ENCODE results near the gene CAMK2G.
"Not testable (repeated sequence)": the region's sequence is repeated elsewhere in the genome, so short reads cannot be mapped to it uniquely, and the experiment has no call there.

Gene CAMK2G

DNA sequence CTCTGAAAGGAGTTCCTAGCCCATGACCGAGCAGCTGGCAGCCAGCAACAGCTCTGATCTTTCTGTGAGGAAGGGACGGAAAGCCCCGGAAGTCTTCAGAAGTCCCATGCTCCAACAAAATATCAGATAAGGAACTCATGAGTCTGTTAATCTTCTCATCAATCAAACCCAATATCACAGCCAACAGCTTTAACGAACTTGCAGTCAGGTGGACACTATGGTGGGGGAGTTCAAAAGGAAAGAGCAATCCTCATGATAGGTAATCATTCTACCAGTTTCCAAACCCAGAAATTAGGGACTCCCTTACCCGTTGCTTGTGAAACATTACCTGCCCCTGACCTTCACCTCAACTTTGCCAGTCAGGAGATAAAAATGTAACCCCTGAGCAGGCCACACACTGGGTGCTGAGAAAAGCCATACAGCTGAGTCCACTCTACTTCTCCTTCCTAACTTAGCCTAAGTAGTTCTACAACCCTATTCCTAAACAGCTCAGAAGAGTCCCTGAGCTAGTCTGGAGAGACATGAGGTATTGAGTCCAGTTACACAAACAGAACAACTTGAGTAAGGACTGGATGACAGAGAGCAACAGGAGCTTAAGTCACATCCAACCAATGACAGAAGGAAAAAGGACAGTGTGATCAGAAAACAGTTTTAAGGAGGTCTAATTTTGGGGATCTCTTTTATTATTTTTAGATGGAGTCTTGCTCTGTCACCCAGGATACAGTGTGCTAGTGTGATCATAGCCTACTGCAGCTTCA lies 65.1 kb downstream of the CAMK2G start:
- no peak for DNase-seq

DNA sequence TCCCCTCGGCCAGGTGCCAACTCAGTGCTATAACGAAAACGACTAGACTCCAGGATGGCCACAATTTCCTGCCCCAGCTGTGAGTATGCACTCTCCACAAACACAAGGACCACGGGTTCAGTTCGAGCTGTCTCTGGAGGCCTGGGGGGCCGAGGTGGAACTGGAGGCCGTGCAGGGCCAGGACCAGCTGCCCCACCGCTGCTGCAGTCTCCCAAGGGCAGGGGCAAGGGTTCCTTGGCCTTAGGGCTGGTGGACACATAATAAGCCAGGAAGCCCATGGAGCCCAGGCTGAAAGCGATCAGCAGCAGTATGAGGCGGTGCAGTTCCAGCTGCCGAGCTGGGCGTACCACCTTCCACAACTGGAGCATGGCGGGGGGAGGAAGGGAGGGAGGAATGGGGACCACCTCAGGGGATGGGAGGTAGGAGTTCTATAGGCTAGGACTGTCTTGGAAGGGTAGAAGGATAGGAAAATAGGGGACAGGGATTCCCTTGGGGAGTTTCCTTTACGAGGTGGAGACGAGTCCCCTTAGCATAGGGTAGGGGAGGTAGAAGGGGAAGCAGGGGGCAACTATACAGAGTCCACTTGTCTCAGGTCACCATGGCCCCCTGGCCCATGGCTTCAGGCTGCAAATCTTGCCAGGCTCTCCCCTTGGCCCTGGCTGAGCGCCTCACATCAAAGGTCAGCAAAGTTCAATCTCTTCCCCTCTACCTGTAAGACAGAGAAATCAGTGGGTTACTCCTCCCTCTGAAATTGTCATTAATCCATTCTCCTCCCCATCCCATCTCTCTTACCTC lies 66.1 kb downstream of the CAMK2G start:
- DNase-seq = no peak

DNA sequence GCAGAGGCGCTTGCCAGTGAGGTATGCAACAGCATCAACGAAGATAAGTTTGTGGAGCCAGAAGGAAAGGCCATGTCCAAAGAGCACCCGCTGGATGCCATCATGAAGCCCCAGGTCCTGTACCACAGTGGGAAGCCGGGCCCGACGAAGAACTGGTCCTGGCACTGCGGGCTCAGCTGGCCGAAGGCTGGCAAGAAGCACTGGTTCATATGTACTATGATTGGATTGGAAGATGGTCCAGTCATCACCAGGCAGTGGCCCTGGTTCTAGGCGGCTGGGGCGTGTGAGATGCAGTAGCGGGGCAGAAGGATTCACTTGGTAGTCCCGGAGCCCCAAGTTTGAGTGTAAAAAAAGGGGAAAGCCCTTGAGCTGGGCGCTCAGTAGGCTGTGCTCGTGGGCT lies 66.9 kb downstream of the CAMK2G start:
- no peak for DNase-seq

DNA sequence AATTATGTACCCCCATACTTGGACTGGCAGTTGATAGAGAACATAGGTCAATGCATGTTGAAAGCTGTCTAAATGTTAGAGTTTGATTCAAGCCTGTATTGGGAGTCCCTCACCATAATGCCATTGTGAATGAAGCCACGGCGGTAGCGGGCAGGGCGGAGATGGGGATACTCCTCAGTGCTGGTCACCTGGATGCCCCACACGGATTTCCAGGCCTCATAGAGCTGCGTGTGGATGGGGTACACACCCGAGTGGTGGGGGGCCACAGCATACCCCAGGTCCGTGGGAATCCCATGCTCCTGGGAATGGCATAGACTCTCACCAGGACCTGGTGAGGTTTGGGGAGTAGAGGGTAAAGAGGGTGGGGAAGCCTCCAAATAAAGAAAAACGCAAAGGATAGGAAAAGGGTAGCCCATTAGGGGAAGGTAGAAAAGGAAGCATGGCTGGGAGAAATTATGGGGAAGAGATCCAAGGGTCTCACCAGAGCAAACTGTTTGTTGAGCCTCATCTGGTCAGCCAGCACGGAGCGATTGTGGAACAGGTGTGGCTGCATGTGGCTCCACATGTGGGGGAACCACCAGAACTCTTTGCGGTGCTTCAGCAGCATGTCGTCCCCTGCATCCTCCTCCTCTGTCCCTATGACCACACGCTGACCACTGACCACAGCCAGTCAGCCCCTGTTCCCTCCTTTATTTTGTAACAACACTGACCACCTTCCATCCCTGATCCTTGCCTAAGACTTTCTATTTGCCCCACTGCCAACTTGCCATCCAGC lies 68.0 kb downstream of the CAMK2G start:
- DNase-seq = no peak

DNA sequence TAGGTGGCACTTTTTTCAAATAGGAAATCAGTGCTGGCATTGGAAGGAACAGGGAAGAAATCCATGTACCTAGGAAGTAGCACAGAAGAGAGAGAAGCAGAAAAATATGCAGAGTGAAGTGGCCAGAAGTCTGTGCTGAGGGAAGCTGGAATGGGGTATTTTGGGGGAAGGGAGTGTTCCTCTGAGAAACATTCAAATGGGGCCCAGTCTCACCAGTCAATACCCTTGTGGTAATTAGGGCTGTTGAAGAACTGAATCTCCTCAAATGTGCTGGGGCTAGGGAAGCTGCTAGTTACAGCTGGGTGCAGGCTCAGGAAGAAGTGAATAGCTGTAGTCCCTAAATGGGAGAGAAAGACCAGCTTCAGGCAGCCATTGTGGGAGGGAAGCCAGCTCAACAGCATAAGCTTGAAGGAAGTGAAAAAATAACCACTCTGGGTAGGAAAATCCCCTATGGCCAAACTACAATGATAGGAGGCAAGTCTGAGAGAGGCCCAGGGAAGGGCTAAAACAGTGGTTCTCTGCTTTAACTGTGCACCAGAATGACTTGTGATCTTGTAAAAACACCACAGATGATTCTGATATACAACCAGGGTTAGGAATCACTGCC lies 70.6 kb downstream of the CAMK2G start:
- no peak for DNase-seq

- DNase-seq = no peak
Observed at GRCh38 chr10:73802276-73802991, 71.9 kb downstream of the CAMK2G start.

DNA sequence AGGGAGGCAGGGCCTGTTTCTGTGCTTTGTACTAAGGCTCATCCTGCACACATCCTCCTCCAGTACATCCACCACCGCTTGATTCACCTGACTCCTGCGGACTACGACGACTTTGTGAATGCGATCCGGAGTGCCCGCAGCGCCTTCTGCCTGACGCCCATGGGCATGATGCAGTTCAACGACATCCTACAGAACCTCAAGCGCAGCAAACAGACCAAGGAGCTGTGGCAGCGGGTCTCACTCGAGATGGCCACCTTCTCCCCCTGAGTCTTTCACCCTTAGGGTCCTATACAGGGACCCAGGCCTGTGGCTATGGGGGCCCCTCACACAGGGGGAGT lies 73.1 kb downstream of the CAMK2G start:
- no peak for DNase-seq

DNA sequence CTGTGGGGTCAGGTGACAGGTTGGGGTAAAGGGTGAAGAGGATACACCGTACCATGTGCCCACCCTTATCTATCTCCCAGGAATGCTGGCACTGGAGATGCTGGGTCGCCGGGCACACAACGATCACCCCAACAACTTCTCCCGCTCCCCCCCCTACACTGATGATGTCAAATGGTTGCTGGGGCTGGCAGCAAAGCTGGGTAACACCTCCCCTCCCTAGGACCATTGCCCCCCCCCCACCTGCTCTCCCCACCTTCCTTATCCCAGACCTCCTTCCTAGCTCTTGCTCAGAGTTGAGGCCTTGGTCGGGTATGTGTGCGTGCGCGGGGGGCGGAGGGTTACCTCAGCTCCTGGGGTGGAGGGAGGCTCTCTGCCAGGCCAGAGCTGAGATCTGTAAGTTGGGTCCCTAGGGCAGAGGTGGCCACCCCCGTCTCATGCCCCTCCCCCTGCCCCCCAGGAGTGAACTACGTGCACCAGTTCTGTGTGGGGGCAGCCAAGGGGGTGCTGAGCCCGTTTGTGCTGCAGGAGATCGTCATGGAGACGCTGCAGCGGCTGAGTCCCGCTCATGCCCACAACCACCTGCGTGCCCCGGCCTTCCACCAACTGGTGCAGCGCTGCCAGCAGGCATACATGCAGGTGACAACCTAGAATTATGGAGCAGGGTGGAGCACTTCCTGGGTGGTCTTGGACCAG lies 73.6 kb downstream of the CAMK2G start:
- DNase-seq = no peak

GRCh38 chr10:73799899-73800559 lies 74.3 kb downstream of the CAMK2G start:
- DNase-seq = no peak

DNA sequence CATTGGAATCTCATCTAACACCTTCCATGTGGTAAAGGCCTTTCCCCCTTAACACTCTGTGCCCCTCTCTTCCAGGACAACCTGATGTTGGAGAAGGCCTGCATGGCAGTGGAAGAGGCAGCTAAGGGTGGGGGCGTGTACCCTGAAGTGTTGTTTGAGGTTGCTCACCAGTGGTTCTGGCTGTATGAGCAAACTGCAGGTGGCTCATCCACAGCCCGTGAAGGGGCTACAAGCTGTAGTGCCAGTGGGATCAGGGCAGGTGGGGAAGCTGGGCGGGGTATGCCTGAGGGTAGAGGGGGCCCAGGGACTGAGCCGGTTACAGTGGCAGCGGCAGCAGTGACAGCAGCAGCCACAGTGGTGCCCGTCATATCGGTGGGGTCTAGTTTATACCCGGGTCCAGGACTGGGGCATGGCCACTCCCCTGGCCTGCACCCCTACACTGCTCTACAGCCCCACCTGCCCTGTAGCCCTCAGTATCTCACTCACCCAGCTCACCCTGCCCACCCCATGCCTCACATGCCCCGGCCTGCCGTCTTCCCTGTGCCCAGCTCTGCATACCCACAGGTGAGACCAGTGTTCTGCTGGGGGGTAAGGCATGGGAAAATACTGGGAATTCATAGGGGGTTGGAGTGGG lies 75.3 kb downstream of the CAMK2G start:
- DNase-seq = no peak

DNA sequence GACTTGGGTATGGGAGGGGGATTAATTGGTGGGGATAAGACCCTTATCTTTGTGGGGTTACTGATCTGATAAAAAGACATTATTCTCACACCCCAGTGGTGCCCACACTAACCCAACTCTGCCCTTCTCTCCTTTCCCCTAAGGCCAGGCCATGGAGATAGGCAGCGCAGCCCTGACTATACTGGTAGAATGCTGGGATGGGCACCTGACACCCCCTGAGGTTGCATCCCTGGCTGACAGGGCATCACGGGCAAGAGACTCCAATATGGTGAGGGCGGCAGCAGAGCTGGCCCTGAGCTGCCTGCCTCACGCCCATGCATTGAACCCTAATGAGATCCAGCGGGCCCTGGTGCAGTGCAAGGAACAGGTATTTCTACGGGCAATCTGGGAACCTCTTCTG lies 76.3 kb downstream of the CAMK2G start:
- no peak for DNase-seq

- DNase-seq = no peak
Observed at GRCh38 chr10:73797324-73798025, 76.9 kb downstream of the CAMK2G start.

- no peak for DNase-seq
Observed at GRCh38 chr10:73796766-73797165, 77.6 kb downstream of the CAMK2G start.

DNA sequence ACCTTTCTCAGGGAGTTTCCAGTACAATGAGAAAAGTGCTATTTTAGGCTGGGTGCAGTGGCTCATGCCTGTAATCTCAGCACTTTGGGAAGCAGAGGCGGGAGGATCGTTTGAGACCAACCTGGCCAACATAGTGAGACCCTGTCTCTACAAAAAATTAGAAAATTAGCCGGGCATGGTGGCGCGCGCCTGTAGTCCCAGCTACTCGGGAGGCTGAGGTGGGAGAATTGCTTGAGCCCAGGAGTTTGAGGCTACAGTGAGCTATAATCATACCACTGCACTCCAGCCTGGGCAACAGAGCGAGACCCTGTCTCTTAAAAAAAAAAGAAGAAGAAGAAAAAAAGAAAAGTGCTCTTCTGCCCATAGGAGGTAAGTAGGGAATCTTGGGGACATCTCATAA lies 78.3 kb downstream of the CAMK2G start:
- not testable (repeated sequence) for DNase-seq

DNA sequence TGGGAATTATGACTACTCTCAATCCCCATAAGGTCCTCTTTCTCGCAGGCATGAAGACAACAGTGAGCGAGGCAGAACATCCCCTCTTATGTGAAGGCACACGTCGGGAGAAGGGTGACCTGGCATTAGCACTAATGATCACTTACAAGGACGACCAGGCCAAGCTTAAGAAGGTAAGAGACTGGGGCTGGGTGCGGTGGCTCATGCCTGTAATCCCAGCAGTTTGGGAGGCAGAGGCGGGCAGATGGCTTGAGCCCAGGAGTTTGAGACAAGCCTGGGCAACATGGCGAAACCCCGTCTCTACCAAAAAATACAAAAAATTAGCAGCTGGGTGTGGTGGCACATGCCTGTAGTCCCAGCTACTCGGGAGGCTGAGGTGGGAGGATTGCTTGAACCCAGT lies 78.9 kb downstream of the CAMK2G start:
- not testable (repeated sequence) for DNase-seq

DNA sequence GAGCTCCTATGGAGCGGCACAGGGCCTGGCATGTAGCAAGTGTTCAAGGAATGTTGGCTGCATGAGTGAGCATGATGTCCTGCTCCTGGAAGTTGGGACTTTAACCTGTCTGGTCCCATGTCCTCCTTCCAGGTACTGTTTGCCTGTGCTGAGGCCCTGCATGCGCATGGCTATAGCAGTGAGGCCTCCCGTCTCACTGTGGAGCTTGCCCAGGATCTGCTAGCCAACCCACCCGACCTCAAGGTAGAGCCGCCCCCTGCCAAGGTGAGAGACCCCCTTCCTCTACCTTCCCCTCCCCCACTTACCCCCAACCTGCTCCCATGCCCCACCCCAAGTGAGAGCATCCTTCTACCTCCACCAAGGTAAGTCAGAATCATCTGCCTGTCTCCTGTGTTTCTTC lies 80.9 kb downstream of the CAMK2G start:
- no peak for DNase-seq

GRCh38 chr10:73791871-73792400 lies 82.4 kb downstream of the CAMK2G start:
- no peak for DNase-seq

DNA sequence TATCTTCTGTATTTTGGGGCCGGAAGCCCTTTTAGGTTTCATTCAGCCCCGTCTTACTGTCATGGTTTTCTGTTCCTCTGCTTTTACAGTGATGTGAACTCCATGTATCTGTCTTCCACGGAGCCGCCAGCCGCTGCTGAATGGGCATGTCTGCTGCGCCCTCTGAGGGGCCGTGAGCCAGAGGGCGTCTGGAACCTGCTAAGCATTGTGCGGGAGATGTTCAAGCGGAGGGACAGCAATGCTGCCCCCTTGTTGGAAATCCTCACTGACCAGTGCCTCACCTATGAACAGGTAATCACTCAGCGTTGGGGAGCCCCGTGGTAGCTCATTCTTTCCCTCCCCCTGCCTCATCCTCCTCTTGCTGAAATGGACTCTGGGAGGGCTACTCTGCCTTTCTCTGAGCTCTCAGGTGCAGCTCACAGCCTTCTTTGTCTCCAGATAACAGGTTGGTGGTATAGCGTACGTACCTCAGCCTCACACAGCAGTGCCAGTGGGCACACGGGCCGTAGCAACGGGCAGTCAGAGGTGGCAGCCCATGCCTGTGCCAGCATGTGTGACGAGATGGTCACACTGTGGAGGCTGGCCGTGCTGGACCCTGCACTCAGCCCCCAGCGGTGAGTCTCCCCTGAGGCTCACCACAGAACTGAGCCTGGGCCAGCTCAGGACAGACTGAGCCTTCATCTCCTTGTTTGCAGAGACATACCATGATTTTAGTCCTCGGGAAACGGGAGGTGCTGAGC lies 83.3 kb downstream of the CAMK2G start:
- no peak for DNase-seq

DNA sequence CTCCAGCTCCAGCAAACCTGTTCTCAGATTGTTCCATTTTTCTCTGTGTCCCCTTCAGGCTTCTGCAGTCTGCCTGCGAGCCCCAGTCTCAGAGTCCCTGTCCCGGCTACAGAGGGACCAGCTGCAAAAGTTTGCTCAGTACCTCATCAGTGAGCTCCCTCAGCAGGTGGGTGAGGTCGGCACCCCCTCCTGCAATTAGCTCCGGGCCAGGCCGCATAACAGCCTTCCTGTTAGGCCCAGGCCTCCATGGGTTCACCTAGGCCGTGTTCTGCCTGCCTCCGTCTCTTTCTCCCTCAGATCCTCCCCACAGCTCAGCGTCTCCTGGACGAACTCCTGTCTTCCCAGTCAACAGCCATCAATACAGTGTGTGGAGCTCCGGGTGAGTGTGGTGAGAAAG lies 84.7 kb downstream of the CAMK2G start:
- DNase-seq = no peak
